Measurements from ENCODE around the gene DEPDC7. TPM values are rescaled to one million over a fixed set of nuclear protein-coding genes. Genes with fewer than 3 reads are reported as not detected.

Gene DEPDC7
- total and polyA plus RNA-seq, 2 of the 13 experiments (the other 11 are each of a cell fraction or from before 2014, with no cell fraction given), result 17.3 to 33.3 TPM

DNA sequence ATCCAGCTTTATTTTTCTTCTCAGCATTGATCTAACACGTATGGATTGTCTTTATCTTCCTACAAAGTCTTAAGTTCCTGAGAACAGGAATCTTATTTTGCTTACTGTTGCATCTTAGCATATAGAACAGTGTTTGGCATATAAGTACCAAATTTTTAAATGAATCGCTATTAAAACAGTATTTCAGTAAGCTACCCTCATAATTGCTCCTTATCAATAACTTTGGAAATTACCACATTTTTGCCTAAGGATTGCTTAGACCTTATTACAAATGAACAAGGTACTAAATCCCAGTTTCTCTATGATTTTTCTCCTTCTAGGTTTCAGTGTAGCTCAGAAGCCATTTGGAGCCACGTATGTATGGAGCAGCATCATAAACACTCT lies 9.7 kb downstream of the DEPDC7 start:
- H3K27me3 ChIP-seq (ENCODE audit: control insufficient read depth in 1 of 2, insufficient read depth in 2 of 2, low read length in 2 of 2), result no peaks in the 10 kb centered on the region
- intact Hi-C loops (cut with micrococcal nuclease; ENCODE audit: unreplicated experiment), result no loop called here
- H3K79me2 ChIP-seq (ENCODE audit: insufficient read depth, low read length), result peaks cover 38% of the 10 kb centered on the region
- peaks cover 27% of the 10 kb centered on the region for H3K4me1 ChIP-seq (ENCODE audit: insufficient read depth, low read length)
- no peak for TF ChIP-seq CBX5 (CRISPR knock-in tag; IDR thresholded peaks at IDR 0.05; ENCODE audit: borderline replicate concordance)
- TF ChIP-seq MAFK (conservative IDR thresholded peaks at IDR 0.05 in 1 of 2, IDR thresholded peaks at IDR 0.05 in 1 of 2; ENCODE audit: low read length in 2 of 2), result 0 out of 4 replicates have a peak, but pooled peaks of 1 of the 2 experiments have one; percentile 13
- no peak for TF ChIP-seq HHEX (CRISPR knock-in tag; IDR thresholded peaks at IDR 0.05)
- FAIRE-seq (no peak), DNase-seq (ENCODE audit: low spot score) (no peak), ATAC-seq (no peak)
- H2AFZ ChIP-seq (ENCODE audit: low read length), result no peak overlapping the region
- in situ Hi-C loops (cut with HindIII; ENCODE audit: extremely low pct_ligation_motif_present, low pct_unique_long_range_greater_than_20kb), result no loop called here
- CTCF ChIA-PET (ENCODE audit: low intra/inter-chr PET ratio, low total read pairs), result no interaction called here
- H3K4me3 ChIP-seq (replicated peaks in 1 of 3; ENCODE audit: insufficient read depth in 1 of 3, low read depth in 2 of 3, low read length in 3 of 3), result no peak overlapping the region
- POLR2A ChIA-PET, result interaction anchor here (1.0 kb wide), 1 partner anchor 10 kb away, joined by 4 read pairs; no protein-coding TSS in a partner anchor
- H3K27ac ChIP-seq (ENCODE audit: extremely low read length, insufficient read depth, low read length), result no peak overlapping the region
- WGBS (ENCODE audit: low lambda C conversion rate), result 96% methylated on average over 3 of the region's 3 CpGs
- no peaks in the 10 kb centered on the region for H4K20me1 ChIP-seq (ENCODE audit: insufficient read depth, low read length)
- H3K4me2 ChIP-seq (ENCODE audit: low read depth, low read length), result no peak overlapping the region
- H3K9me3 ChIP-seq (ENCODE audit: low read length), result no peaks in the 10 kb centered on the region
- no TSS peak for BruUV-seq (replicated peaks)
- peaks cover 0 to 40% of the 10 kb centered on the region in 2 experiments; a peak in 3 of 5 replicates for H3K36me3 ChIP-seq (replicated peaks in 1 of 2; ENCODE audit: control insufficient read depth in 1 of 2, insufficient read depth in 2 of 2, low read length in 2 of 2)
- no peak overlapping the region for H3K9ac ChIP-seq (ENCODE audit: insufficient read depth, low read depth, low read length)

DNA sequence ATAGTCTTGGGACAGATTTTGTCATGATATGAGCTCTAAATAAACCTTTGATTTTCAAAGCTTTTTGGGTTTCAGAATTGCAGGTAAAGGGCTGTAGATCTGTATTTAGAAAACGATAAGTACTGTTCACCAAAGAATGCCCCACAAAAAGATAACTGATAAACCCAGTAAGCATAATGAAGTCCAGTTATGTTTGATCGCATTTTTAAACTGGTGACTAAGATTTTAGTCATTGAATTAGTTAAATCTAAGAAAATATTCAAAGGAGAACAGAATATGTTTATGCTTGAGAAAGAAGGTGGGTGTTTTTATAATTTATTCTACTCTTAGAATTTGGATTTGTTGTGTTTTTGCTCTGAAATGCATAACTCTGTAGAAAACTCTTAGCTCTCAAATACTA lies 11.6 kb downstream of the DEPDC7 start:
- Histone ChIP-seq H4K20me1 (ENCODE audit: insufficient read depth, low read length) (no peaks in the 10 kb centered on the region), H3K4me2 (ENCODE audit: low read depth, low read length) (no peak overlapping the region), H3K9ac (ENCODE audit: insufficient read depth, low read depth, low read length) (no peak overlapping the region), H3K4me3 (replicated peaks in 1 of 3; ENCODE audit: insufficient read depth in 1 of 3, low read depth in 2 of 3, low read length in 3 of 3) (no peak overlapping the region), H3K27me3 (ENCODE audit: control insufficient read depth in 1 of 2, insufficient read depth in 2 of 2, low read length in 2 of 2) (no peaks in the 10 kb centered on the region), H3K36me3 (replicated peaks in 1 of 2; ENCODE audit: control insufficient read depth in 1 of 2, insufficient read depth in 2 of 2, low read length in 2 of 2) (peaks cover 1 to 50% of the 10 kb centered on the region in 2 experiments; a peak in 4 of 5 replicates), H3K9me3 (ENCODE audit: low read length) (no peaks in the 10 kb centered on the region), H3K4me1 (ENCODE audit: insufficient read depth, low read length) (peaks cover 8% of the 10 kb centered on the region), H2AFZ (ENCODE audit: low read length) (no peak overlapping the region), H3K79me2 (ENCODE audit: insufficient read depth, low read length) (peaks cover 20% of the 10 kb centered on the region), H3K27ac (ENCODE audit: extremely low read length, insufficient read depth, low read length) (no peak overlapping the region)
- intact Hi-C loops (cut with micrococcal nuclease; ENCODE audit: unreplicated experiment) (no loop called here), in situ Hi-C loops (cut with HindIII; ENCODE audit: extremely low pct_ligation_motif_present, low pct_unique_long_range_greater_than_20kb) (no loop called here)
- ATAC-seq, result no peak
- 95% methylated on average over 2 of the region's 2 CpGs for WGBS (ENCODE audit: low lambda C conversion rate)
- CTCF ChIA-PET (ENCODE audit: low intra/inter-chr PET ratio, low total read pairs), result no interaction called here
- POLR2A ChIA-PET, result interaction anchor here (2.3 kb wide), 1 partner anchor 11 kb away, joined by 19 read pairs; the partner anchor contains the start of gene DEPDC7
- FAIRE-seq, result no peak
- TF ChIP-seq NR3C1 (CRISPR knock-in tag; IDR thresholded peaks at IDR 0.05) (no peak), NCOR1 (IDR thresholded peaks at IDR 0.05; ENCODE audit: borderline replicate concordance, low read length) (no peak), ZEB1 (IDR thresholded peaks at IDR 0.05; ENCODE audit: insufficient replicate concordance, low read depth) (no peak), ZNF317 (CRISPR knock-in tag; IDR thresholded peaks at IDR 0.05) (no peak), ZNF792 (CRISPR knock-in tag; IDR thresholded peaks at IDR 0.05) (no peak), RXRB (CRISPR knock-in tag; IDR thresholded peaks at IDR 0.05; ENCODE audit: borderline replicate concordance) (no peak), HNF4G (IDR thresholded peaks at IDR 0.05; ENCODE audit: borderline replicate concordance, low read depth, low read length) (no peak), HNF4G (CRISPR knock-in tag; IDR thresholded peaks at IDR 0.05; ENCODE audit: borderline replicate concordance, low read depth) (no peak), KDM6A (CRISPR knock-in tag; IDR thresholded peaks at IDR 0.05; ENCODE audit: low read depth) (no peak), GPN1 (CRISPR knock-in tag; IDR thresholded peaks at IDR 0.05; ENCODE audit: borderline replicate concordance) (no peak), SIX4 (CRISPR knock-in tag; IDR thresholded peaks at IDR 0.05) (no peak), SP4 (CRISPR knock-in tag; IDR thresholded peaks at IDR 0.05) (no peak)
- TF ChIP-seq, protein P1, sequence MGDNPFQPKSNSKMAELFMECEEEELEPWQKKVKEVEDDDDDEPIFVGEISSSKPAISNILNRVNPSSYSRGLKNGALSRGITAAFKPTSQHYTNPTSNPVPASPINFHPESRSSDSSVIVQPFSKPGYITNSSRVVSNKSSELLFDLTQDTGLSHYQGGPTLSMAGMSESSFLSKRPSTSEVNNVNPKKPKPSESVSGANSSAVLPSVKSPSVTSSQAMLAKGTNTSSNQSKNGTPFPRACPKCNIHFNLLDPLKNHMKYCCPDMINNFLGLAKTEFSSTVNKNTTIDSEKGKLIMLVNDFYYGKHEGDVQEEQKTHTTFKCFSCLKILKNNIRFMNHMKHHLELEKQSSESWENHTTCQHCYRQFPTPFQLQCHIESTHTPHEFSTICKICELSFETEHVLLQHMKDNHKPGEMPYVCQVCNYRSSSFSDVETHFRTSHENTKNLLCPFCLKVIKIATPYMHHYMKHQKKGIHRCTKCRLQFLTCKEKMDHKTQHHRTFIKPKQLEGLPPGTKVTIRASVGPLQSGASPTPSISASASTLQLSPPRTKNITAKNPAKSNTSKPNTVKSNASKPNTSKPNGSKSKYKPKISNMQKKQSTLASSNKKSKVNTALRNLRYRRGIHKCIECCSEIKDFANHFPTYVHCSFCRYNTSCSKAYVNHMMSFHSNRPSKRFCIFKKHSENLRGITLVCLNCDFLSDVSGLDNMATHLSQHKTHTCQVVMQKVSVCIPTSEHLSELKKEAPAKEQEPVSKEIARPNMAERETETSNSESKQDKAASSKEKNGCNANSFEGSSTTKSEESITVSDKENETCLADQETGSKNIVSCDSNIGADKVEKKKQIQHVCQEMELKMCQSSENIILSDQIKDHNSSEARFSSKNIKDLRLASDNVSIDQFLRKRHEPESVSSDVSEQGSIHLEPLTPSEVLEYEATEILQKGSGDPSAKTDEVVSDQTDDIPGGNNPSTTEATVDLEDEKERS (CRISPR knock-in tag; IDR thresholded peaks at IDR 0.05), result no peak
- no TSS peak for BruUV-seq (replicated peaks)
- DNase-seq (ENCODE audit: low spot score), result no peak
